NT2/D1 (cell line): Measurements from ENCODE around the gene HAND2.

ENCODE experiments used
- SUZ12 ChIP-seq: IDR thresholded peaks from 2 replicates; pipeline ENCODE4 v1.6.1; 2011; ENCODE audit not compliant: insufficient read length, insufficient read depth; ENCODE audit errors: extremely low read depth
- YY1 ChIP-seq: IDR thresholded peaks from 2 replicates; pipeline ENCODE4 v1.6.1; 2011; ENCODE audit not compliant: insufficient read length, insufficient read depth
- ZNF274 ChIP-seq: IDR thresholded peaks from 2 replicates; pipeline ENCODE4 v1.6.1; 2011; ENCODE audit warnings: mild to moderate bottlenecking, low read depth, low read length

- TF ChIP-seq SUZ12 (no peak), ZNF274 (no peak), YY1 (no peak)
Measured at GRCh38 chr4:173506597-173507211, 23.3 kb downstream of the HAND2 start.
